Loucy (cell line): ENCODE measurements around the gene PFAS.

Experiments used
- H2AFZ ChIP-seq: fragments of 200-600 bp; sonication (generic); 2 replicates; pipeline ENCODE4 v1.6.0; 2016; ENCODE audit warnings: antibody characterized with exemption, mild to moderate bottlenecking, low read length, moderate library complexity
- H3F3A ChIP-seq: fragments of 200-600 bp; 2 replicates; pipeline ENCODE4 v1.6.0; 2016; ENCODE audit warnings: antibody characterized with exemption, low read depth, mild to moderate bottlenecking
- H3K27me3 ChIP-seq: fragments of 200-600 bp; sonication (generic); 2 replicates; pipeline ENCODE4 v1.6.1; 2014; ENCODE audit warnings: low read length, mild to moderate bottlenecking; ENCODE audit not compliant: insufficient read depth, poor library complexity, severe bottlenecking
- H3K36me3 ChIP-seq: fragments of 200-600 bp; sonication (generic); 2 replicates; pipeline ENCODE4 v1.6.1; 2016; ENCODE audit warnings: low read length; ENCODE audit not compliant: insufficient read depth
- H3K4me1 ChIP-seq: fragments of 200-600 bp; sonication (generic); 2 replicates; pipeline ENCODE4 v1.5.1; 2014; ENCODE audit warnings: low read length, mild to moderate bottlenecking; ENCODE audit not compliant: insufficient read depth, poor library complexity, severe bottlenecking
- H3K4me2 ChIP-seq: fragments of 200-600 bp; sonication (generic); 2 replicates; pipeline ENCODE4 v1.6.0; 2014; ENCODE audit warnings: antibody characterized with exemption, low read length, low read depth, mild to moderate bottlenecking; ENCODE audit not compliant: poor library complexity, severe bottlenecking
- H3K4me3 ChIP-seq: fragments of 200-600 bp; sonication (generic); 2 replicates; pipeline ENCODE4 v1.5.1; 2014; ENCODE audit warnings: low read length, mild to moderate bottlenecking, mixed read lengths; ENCODE audit not compliant: poor library complexity, severe bottlenecking
- H3K79me2 ChIP-seq: fragments of 200-600 bp; sonication (generic); 2 replicates; pipeline ENCODE4 v1.6.1; 2014; ENCODE audit warnings: low read length; ENCODE audit not compliant: insufficient read depth
- H3K9ac ChIP-seq: fragments of 200-600 bp; sonication (generic); 2 replicates; pipeline ENCODE4 v1.6.0; 2014; ENCODE audit warnings: mild to moderate bottlenecking, low read depth, low read length, moderate library complexity; ENCODE audit not compliant: poor library complexity, severe bottlenecking
- H3K9me2 ChIP-seq: fragments of 200-600 bp; sonication (generic); replicated peaks from 2 replicates; pipeline ENCODE4 v1.6.1; 2016; ENCODE audit warnings: low read depth, low read length, mixed read lengths
- H3K9me3 ChIP-seq: fragments of 200-600 bp; sonication (generic); 2 replicates; pipeline ENCODE4 v1.6.1; 2014; ENCODE audit warnings: mild to moderate bottlenecking, antibody characterized with exemption, low read length, low read depth; ENCODE audit not compliant: insufficient read depth
- H4K20me1 ChIP-seq: fragments of 200-600 bp; sonication (generic); 2 replicates; pipeline ENCODE4 v1.6.0; 2014; ENCODE audit warnings: antibody characterized with exemption, low read length, mild to moderate bottlenecking; ENCODE audit not compliant: insufficient read depth, poor library complexity, severe bottlenecking
- EZH2phosphoT487 ChIP-seq: fragments of 200-600 bp; IDR thresholded peaks from 2 replicates; pipeline ENCODE4 v1.6.1; 2018; ENCODE audit warnings: antibody characterized with exemption, mild to moderate bottlenecking, moderate library complexity, borderline replicate concordance
- TF ChIP-seq, protein P1 (sequence below): fragments of 200-600 bp; sonication (generic); conservative IDR thresholded peaks from 2 replicates; pipeline ENCODE4 v1.5.1; 2014; ENCODE audit warnings: mild to moderate bottlenecking, antibody characterized with exemption, low read length

Gene PFAS

DNA sequence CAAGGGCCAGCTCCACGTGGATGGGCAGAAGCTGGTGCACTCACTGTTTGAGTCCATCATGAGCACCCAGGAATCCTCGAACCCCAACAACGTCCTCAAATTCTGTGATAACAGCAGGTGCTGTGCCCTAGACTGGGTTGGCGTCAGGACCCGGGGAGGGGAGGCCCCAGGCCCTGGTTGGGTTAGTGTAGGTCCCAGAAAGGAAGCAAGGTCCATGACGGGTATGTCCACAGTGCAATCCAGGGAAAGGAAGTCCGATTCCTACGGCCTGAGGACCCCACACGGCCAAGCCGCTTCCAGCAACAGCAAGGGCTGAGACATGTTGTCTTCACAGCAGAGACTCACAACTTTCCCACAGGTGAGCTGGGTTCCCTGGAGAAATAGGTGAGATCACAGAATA is 7.2 kb downstream of the PFAS start:
- Histone ChIP-seq H3K9ac (no peak overlapping the region), H3K79me2 (peaks cover 9% of the 10 kb centered on the region; the same call in 1 of the 2 replicates), H3K4me3 (no peak overlapping the region), H3K4me2 (no peak overlapping the region), H3K36me3 (peaks cover 45% of the 10 kb centered on the region; the same call in 1 of the 2 replicates), H3F3A (no peaks in the 10 kb centered on the region), H3K9me3 (no peaks in the 10 kb centered on the region), H3K9me2 (no peaks in the 10 kb centered on the region), H3K27me3 (no peaks in the 10 kb centered on the region), H2AFZ (no peak overlapping the region), H3K4me1 (no peaks in the 10 kb centered on the region), H4K20me1 (no peaks in the 10 kb centered on the region)
- TF ChIP-seq, protein P1, sequence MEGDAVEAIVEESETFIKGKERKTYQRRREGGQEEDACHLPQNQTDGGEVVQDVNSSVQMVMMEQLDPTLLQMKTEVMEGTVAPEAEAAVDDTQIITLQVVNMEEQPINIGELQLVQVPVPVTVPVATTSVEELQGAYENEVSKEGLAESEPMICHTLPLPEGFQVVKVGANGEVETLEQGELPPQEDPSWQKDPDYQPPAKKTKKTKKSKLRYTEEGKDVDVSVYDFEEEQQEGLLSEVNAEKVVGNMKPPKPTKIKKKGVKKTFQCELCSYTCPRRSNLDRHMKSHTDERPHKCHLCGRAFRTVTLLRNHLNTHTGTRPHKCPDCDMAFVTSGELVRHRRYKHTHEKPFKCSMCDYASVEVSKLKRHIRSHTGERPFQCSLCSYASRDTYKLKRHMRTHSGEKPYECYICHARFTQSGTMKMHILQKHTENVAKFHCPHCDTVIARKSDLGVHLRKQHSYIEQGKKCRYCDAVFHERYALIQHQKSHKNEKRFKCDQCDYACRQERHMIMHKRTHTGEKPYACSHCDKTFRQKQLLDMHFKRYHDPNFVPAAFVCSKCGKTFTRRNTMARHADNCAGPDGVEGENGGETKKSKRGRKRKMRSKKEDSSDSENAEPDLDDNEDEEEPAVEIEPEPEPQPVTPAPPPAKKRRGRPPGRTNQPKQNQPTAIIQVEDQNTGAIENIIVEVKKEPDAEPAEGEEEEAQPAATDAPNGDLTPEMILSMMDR, result no peak
- TF ChIP-seq EZH2phosphoT487, result no peak

DNA sequence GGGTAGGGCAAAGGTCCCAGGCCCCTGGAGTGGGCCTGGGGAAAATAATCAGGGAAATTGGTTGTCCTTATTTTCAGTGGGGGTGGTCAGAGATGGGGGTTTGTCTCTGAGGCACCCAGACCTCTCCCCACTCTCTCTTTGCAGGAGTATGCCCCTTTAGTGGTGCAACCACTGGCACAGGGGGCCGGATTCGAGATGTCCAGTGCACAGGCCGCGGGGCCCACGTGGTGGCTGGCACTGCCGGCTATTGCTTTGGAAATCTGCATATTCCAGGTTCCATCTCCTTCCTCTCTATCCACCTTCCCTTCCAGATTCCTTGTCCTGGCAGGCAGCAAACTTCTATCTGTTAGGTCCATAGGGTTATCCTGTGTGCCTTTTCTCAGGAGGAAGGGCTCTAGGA is 7.6 kb downstream of the PFAS start:
- H3K36me3 ChIP-seq, result peaks cover 45% of the 10 kb centered on the region; the same call in 1 of the 2 replicates
- TF ChIP-seq EZH2phosphoT487, result no peak
- TF ChIP-seq, protein P1, result no peak
- H3F3A ChIP-seq, result no peaks in the 10 kb centered on the region
- no peaks in the 10 kb centered on the region for H3K9me3 ChIP-seq
- H3K4me3 ChIP-seq, result no peak overlapping the region
- no peaks in the 10 kb centered on the region for H4K20me1 ChIP-seq
- no peaks in the 10 kb centered on the region for H3K4me1 ChIP-seq
- peaks cover 9% of the 10 kb centered on the region; the same call in 1 of the 2 replicates for H3K79me2 ChIP-seq
- H3K9me2 ChIP-seq, result no peaks in the 10 kb centered on the region
- no peak overlapping the region for H3K4me2 ChIP-seq
- H3K9ac ChIP-seq, result no peak overlapping the region
- H2AFZ ChIP-seq, result no peak overlapping the region
- no peaks in the 10 kb centered on the region for H3K27me3 ChIP-seq

DNA sequence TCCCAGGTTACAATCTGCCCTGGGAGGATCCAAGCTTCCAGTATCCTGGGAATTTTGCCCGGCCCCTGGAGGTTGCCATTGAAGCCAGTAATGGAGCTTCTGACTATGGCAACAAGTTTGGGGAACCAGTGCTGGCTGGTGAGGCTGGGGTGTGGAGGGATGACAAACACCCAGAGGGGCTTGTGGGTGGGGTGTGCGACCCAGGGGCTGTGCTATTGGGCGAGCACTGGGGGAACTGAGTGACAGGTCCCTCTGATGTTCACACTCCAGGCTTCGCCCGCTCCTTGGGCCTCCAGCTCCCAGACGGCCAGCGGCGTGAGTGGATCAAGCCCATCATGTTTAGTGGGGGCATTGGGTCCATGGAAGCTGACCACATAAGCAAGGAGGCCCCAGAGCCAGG is 8.7 kb downstream of the PFAS start:
- Histone ChIP-seq H3K36me3 (peaks cover 51% of the 10 kb centered on the region; the same call in 1 of the 2 replicates), H3K4me2 (no peak overlapping the region), H3K27me3 (no peaks in the 10 kb centered on the region), H2AFZ (no peak overlapping the region), H3K9ac (no peak overlapping the region), H3F3A (no peaks in the 10 kb centered on the region), H4K20me1 (no peaks in the 10 kb centered on the region), H3K9me3 (no peaks in the 10 kb centered on the region), H3K79me2 (peaks cover 4% of the 10 kb centered on the region; the same call in 1 of the 2 replicates), H3K4me1 (no peaks in the 10 kb centered on the region), H3K9me2 (no peaks in the 10 kb centered on the region), H3K4me3 (no peak overlapping the region)
- TF ChIP-seq, protein P1, result no peak
- no peak for TF ChIP-seq EZH2phosphoT487
